Measurements from ENCODE around the gene SYCP3. TPM values are rescaled to one million over a fixed set of nuclear protein-coding genes. Genes with fewer than 3 reads are reported as not detected.

Gene SYCP3
- total RNA-seq, 1 experiment from 2014 or later = 0.31 TPM

- Histone ChIP-seq H3K9me3 (ENCODE audit: control insufficient read depth, low read depth, low read length) (no peaks in the 10 kb centered on the region), H3K14ac (ENCODE audit: insufficient read depth, low read length) (no peak overlapping the region), H3T11ph (ENCODE audit: low read length) (no peak overlapping the region), H2BK15ac (ENCODE audit: low read depth, low read length) (no peak overlapping the region), H4K8ac (replicated peaks; ENCODE audit: insufficient read length, low read depth, low read length) (no peak overlapping the region), H3K4ac (ENCODE audit: low read depth, low read length) (no peak overlapping the region), H3K56ac (ENCODE audit: insufficient read length, low read depth, low read length) (no peak overlapping the region), H3K27me3 (ENCODE audit: insufficient read depth, low read length) (no peaks in the 10 kb centered on the region), H3K4me2 (ENCODE audit: insufficient read depth, insufficient read length, low read length) (no peak overlapping the region), H2BK20ac (ENCODE audit: low read depth, low read length, poor library complexity, severe bottlenecking) (no peak overlapping the region), H3K23ac (ENCODE audit: insufficient read length, low read depth, low read length) (no peak overlapping the region), H2BK12ac (ENCODE audit: insufficient read length, low read depth, low read length) (no peak overlapping the region), H3K79me1 (ENCODE audit: insufficient read depth, low read depth, low read length, poor library complexity, severe bottlenecking) (no peaks in the 10 kb centered on the region), H3K9ac (ENCODE audit: extremely low read depth, insufficient read length, low read length) (no peak overlapping the region), H3K18ac (ENCODE audit: insufficient read length, low read depth, low read length) (no peak overlapping the region), H3K27ac (ENCODE audit: insufficient read length, low read depth, low read length) (no peak overlapping the region), H4K5ac (ENCODE audit: insufficient read length, low read depth, low read length) (no peak overlapping the region), H4K91ac (ENCODE audit: insufficient read length, low read depth, low read length) (no peak overlapping the region), H3K4me1 (ENCODE audit: insufficient read depth, low read length) (no peaks in the 10 kb centered on the region), H2BK120ac (ENCODE audit: low read depth, low read length, poor library complexity, severe bottlenecking) (no peak overlapping the region), H4K20me1 (ENCODE audit: control insufficient read depth, insufficient read depth, insufficient read length) (no peaks in the 10 kb centered on the region), H3K23me2 (ENCODE audit: insufficient read length, low read depth, low read length, poor library complexity, severe bottlenecking) (no peaks in the 10 kb centered on the region), H2AFZ (ENCODE audit: low read length) (no peak overlapping the region), H2AK5ac (ENCODE audit: insufficient read length, low read length) (no peak overlapping the region), H2BK5ac (ENCODE audit: insufficient read length, low read length) (no peak overlapping the region), H3K79me2 (ENCODE audit: insufficient read depth, low read length) (no peaks in the 10 kb centered on the region)
- Mint-ChIP-seq H3K27ac (no peak overlapping the region), H3K9me3 (no peaks in the 10 kb centered on the region), H3K4me1 (peaks cover 0 to 2% of the 10 kb centered on the region in 2 experiments; a peak in 1 of 4 replicates), H3K4me3 (no peak overlapping the region), H3K36me3 (ENCODE audit: insufficient read depth in 1 of 3, low read depth in 3 of 3) (no peaks in the 10 kb centered on the region), H3K27me3 (ENCODE audit: low read depth) (no peaks in the 10 kb centered on the region)
- TF ChIP-seq CTCF (conservative IDR thresholded peaks at IDR 0.05) = no peak
- no CpG with 5 or more reads among the region's 1 CpG for WGBS (ENCODE audit: extremely low coverage, insufficient read length, low lambda C conversion rate)
- DNase-seq = no peak
Observed at GRCh38 chr12:101686176-101686575, 53.1 kb downstream of the SYCP3 start.
